ENCODE results near the gene PARD3B.
A peak's percentile ranks its signal among the peaks of the same experiment; 100 is the strongest.
"Not testable (repeated sequence)": the region's sequence is repeated elsewhere in the genome, so short reads cannot be mapped to it uniquely, and the experiment has no call there.

The PARD3B gene

GRCh38 chr2:204538182-204539018 lies 6.9 kb upstream of the PARD3B start:
- DNase-seq = peak in 9 of 42 donors; percentile 12 to 52 (median 22)
- intact Hi-C loops (cut with DNase I) = no loop called here

DNA sequence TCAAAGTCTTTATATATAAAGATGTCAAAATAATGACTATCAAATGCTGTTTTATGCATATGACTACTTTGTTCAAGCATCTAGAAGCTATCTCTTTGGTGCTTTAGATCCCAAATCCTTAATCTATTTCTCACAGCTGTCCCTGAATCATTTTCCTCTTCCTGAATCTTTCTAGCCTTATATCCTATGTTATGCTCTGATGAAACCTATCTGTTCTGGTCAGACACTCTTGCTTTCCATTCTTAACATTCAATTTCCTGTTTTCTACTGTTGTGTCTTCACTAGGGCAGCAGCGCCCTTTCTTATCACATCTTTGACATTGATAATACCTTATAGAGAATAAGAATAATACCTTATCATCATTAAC lies 6.3 kb upstream of the PARD3B start:
- DNase-seq = no peak
- intact Hi-C loops (cut with DNase I) = no loop called here

GRCh38 chr2:204541637-204542036 lies 3.6 kb upstream of the PARD3B start:
- intact Hi-C loops (cut with DNase I) = no loop called here
- no peak for DNase-seq

DNA sequence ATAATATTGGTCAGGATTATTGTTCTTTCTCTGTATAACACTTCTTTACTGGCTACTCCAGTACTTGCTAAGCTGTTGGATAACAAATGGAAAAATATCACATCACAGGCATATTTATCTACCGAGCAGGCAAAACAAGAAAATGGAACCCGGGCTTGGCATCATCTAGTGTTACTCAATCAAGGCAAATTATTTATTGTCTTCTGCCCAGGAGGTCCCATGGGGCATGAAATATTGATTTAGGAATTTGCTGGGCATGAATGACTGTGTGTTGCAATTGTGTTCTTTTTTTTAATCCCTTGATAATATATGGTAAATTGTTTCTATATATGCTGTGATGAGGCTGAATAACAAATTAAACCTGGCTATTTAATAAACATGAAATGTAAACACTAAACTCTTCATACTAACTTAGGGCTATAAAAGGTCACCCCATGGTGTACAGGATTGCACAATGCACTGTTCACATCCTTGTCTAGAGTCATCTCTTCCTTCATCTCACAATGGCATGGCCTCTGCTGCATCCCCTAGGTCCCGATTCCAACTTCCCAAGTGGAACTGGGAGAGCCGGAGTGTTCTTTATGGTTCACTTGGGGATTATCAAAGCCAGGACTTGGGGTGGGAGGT lies 2.2 kb upstream of the PARD3B start:
- DNase-seq = no peak
- intact Hi-C loops (cut with DNase I) = no loop called here

GRCh38 chr2:204545861-204546735 lies 823 bp downstream of the PARD3B start:
- DNase-seq = peak in 18 of 42 donors; percentile 7 to 58 (median 20)
- intact Hi-C loops (cut with DNase I) = no loop called here

DNA sequence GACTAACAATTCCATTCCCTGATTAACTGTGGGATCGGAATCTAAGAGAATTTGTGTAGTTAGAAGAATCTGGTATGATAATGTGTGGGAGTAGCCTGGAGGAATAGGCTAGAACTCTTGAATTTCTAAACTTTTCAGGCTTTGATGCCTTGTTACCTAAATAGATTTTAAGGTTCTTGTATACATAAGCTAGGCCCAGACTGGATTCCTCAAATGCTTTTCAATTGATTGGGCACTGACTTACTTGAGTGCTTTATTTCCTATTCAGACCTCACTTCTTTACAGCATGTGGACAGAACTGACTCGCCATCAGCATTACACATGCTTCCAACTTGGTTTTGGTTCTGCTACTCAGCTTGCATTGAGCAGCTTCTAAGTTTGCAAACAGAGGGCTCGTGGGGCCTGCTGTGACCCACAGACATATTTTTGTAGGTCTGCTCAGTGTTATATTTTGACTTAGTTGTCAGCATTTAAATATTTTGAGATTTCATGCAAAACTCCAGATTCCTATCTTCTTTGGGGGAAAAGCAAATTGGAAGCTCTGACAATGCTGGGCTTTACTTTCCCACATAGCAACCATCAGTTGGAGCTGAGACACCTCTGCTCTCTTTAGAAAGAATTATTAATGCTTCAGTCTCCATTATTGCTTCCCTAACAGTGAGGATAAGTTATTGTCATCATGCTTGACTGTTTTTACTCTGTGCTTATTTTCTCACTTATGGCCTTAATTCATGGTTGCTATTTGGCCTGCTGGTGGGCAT lies 5.7 kb downstream of the PARD3B start:
- no peak for DNase-seq

DNA sequence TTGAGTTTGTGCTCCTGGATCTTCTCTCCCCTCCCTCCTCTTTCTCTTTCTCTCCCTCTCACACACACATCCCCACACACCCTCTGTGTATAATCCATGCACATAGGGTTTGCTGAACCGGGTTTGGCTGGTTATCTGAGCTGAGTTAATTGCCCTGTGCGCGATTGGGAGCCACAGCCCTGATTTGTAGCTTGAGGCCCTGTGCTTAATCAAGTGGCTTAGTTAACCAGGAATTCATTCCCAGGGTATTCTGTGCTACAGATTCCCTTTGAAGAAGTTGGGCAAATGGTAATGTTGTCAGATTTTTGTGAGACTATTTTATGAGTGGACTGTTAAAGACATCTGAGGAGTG lies 6.2 kb downstream of the PARD3B start:
- intact Hi-C loops (cut with DNase I) = no loop called here
- DNase-seq = no peak

More for the DNA sequence above, 5.7 kb downstream of the PARD3B start:
- intact Hi-C loops (cut with DNase I) = no loop called here

DNA sequence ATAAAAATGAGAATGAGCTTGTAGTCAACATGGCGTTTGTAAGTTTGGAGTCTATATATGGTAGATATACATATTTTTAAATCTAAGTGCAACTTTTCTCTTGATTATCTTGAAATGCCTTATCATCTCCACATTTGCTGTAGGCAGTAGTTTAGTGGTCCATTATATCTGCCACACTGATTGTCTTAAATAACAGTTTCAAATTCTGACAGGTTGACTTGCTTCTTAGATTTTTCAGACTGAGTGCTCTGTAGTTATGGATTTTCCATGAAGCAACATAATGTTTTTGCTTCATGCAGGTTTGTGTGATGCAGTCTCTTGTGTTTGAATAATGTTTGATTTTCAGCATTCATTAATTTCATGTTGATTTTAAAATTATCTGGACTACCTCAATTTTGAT lies 12.3 kb downstream of the PARD3B start:
- no peak for DNase-seq
- intact Hi-C loops (cut with DNase I) = no loop called here

GRCh38 chr2:204559358-204559757 lies 14.1 kb downstream of the PARD3B start:
- intact Hi-C loops (cut with DNase I); DNase-seq: not testable (repeated sequence)

DNA sequence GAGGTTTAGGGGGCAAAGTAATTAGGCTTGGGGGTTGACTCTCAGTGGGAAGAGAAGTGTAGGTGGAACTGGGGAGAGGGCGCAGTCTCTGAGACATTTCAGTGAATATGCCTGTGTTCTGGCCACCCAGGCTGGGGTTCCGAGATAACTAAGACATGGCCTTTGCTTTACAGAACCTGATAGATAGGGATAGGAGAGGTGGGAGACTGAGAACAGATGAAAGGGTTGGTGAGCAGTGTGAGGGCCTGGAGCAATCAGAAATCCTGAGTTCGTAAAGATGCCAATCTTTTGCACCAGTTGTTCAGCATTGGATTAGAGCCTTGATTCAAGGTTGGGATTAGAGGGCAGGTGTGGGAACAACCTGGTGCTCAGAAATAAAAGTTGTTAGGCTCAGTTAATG lies 15.6 kb downstream of the PARD3B start:
- intact Hi-C loops (cut with DNase I) = no loop called here
- no peak for DNase-seq

- intact Hi-C loops (cut with DNase I) = no loop called here
- no peak for DNase-seq
Measured at GRCh38 chr2:204561771-204562170, 16.5 kb downstream of the PARD3B start.

GRCh38 chr2:204566439-204566838 lies 21.2 kb downstream of the PARD3B start:
- DNase-seq = no peak
- intact Hi-C loops (cut with DNase I) = no loop called here

DNA sequence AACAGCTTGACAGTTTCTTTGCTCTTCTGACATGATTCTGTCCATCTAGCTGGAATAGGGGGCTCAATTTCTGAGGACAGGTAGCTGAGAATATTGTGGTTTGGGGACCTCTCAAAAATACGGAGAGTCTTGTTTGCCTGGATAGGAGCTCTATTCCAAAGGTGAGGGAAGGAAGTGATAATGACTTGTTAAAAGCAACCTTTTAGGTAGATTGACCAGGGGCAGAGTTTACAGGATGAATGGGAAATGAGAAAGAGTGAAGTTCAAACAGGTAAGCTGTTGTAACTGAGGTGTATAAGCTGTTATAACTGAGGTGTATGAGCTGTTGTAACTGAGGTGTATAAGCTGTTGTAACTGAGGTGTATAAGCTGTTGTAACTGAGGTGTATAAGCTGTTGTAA lies 25.1 kb downstream of the PARD3B start:
- DNase-seq = no peak
- intact Hi-C loops (cut with DNase I) = no loop called here

- no peak for DNase-seq
Measured at GRCh38 chr2:204571041-204571440, 25.8 kb downstream of the PARD3B start.

GRCh38 chr2:204571911-204572310 lies 26.6 kb downstream of the PARD3B start:
- intact Hi-C loops (cut with DNase I) = no loop called here
- DNase-seq = no peak

More at GRCh38 chr2:204571041-204571440, 25.8 kb downstream of the PARD3B start:
- intact Hi-C loops (cut with DNase I) = no loop called here

GRCh38 chr2:204573221-204573620 lies 27.9 kb downstream of the PARD3B start:
- intact Hi-C loops (cut with DNase I) = no loop called here

GRCh38 chr2:204574486-204574885 lies 29.2 kb downstream of the PARD3B start:
- DNase-seq = no peak
- intact Hi-C loops (cut with DNase I) = no loop called here

More at GRCh38 chr2:204573221-204573620, 27.9 kb downstream of the PARD3B start:
- DNase-seq = no peak

DNA sequence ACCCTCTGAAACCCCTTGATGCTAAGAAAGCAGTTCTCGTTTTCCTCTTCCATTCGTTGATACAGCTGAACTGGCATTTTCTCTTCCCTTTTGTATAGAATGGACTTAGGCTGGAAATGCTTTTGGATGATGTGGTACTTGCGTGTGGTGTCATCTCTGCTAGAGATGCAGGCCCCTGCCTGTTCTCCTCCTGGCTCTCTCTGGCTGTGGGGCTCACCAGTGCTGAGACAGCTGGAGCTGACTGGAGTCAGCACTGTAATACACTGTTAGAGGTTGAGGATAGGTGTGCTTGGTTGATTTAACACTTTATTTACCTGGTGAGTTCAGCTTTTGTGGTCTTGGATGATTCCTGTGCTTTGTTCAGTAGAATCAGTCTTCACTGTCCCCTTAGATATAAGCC lies 30.2 kb downstream of the PARD3B start:
- intact Hi-C loops (cut with DNase I) = no loop called here
- no peak for DNase-seq

GRCh38 chr2:204576362-204576979 lies 31.2 kb downstream of the PARD3B start:
- no peak for DNase-seq
- intact Hi-C loops (cut with DNase I) = no loop called here

Data from head of caudate nucleus (tissue), 42 donors.